ENCODE results near the gene DNMT1.

DNA sequence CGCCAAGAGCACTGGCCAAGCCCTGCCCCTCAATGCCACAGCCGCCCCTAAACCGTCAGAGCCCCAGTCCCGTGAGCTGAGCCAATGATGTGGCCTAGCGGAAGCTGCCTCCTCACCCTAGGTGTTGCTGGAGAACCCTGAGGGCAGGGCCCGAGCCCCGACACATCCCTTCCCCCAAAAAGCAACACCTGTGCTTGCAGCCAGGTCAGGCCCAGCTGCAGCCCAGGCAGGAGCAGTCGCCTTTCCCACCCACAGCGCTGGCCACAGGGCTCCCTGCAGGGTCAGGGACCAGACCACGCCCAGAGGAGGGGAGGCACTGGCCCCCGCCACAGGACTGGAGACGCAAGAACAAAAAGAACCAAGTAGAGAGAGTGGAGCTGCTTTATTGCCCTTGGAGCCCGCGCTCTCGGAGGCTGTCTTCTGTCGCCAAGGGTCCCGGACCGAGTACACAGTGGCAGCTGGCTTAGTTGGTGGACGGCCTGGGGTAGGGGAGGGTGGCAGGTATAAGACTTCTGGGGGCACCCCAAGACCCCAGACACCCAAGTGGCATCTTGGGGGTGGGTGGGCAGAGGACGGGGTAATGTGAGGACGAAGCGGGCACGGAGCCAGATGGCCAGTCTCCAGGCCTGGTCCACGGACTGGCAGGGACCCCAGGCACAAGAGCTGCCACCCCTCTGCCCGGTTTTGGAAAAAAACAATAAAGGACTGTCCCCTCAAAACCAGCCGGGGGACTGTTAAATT, 79.9 kb downstream of the DNMT1 start:
- TF ChIP-seq, protein P1, sequence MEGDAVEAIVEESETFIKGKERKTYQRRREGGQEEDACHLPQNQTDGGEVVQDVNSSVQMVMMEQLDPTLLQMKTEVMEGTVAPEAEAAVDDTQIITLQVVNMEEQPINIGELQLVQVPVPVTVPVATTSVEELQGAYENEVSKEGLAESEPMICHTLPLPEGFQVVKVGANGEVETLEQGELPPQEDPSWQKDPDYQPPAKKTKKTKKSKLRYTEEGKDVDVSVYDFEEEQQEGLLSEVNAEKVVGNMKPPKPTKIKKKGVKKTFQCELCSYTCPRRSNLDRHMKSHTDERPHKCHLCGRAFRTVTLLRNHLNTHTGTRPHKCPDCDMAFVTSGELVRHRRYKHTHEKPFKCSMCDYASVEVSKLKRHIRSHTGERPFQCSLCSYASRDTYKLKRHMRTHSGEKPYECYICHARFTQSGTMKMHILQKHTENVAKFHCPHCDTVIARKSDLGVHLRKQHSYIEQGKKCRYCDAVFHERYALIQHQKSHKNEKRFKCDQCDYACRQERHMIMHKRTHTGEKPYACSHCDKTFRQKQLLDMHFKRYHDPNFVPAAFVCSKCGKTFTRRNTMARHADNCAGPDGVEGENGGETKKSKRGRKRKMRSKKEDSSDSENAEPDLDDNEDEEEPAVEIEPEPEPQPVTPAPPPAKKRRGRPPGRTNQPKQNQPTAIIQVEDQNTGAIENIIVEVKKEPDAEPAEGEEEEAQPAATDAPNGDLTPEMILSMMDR (IDR thresholded peaks at IDR 0.05; ENCODE audit: poor library complexity, severe bottlenecking): no peak
- TF ChIP-seq EP300 (conservative IDR thresholded peaks at IDR 0.05; ENCODE audit: poor library complexity, severe bottlenecking): no peak
